Measurements from ENCODE around the gene CASQ2. TPM values are rescaled to one million over a fixed set of nuclear protein-coding genes. Genes with fewer than 3 reads are reported as not detected.

CASQ2 gene
- total RNA-seq, 1 donor from 2014 or later: not detected

- H3K4me1 Mint-ChIP-seq (ENCODE audit: low read depth): peaks cover 47% of the 10 kb centered on the region
- H3K36me3 Mint-ChIP-seq (ENCODE audit: insufficient read depth): no peaks in the 10 kb centered on the region
- no peak for DNase-seq (ENCODE audit: low spot score, unreplicated experiment)
- H3K27me3 Mint-ChIP-seq: no peaks in the 10 kb centered on the region
- no peak overlapping the region for H3K27ac Mint-ChIP-seq
- H3K9me3 Mint-ChIP-seq (ENCODE audit: low read depth): no peaks in the 10 kb centered on the region
- H3K4me3 Mint-ChIP-seq (ENCODE audit: low read depth): no peak overlapping the region
- TF ChIP-seq CTCF (IDR thresholded peaks at IDR 0.05; ENCODE audit: unreplicated experiment): no peak
These were observed 57.5 kb downstream of the CASQ2 start for GRCh38 chr1:115710859-115711624.

GRCh38 chr1:115706587-115707425, 61.7 kb downstream of the CASQ2 start:
- peak; percentile 86 for TF ChIP-seq CTCF (IDR thresholded peaks at IDR 0.05; ENCODE audit: unreplicated experiment)
- H3K9me3 Mint-ChIP-seq (ENCODE audit: low read depth): no peaks in the 10 kb centered on the region

DNA sequence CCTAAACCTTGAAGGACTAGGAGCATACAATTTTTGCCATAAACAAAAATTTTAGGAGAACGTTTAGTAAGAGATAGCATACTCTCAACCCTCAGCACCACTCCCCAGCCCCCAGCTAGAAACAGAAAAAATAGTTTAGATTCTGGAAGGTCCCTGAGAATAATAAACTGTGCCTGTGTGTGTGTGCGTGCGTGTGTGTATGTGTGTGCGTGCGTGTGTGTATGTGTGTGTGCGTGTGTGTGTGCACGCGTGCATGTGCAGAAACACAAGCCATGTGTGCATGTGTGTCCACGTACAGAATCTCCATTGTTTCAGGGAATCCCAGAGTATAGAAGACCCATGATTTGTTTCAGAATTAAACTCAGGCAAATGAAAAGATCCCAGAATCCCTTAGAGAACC, 62.6 kb downstream of the CASQ2 start:
- no peak for TF ChIP-seq CTCF (IDR thresholded peaks at IDR 0.05; ENCODE audit: unreplicated experiment)
- Mint-ChIP-seq H3K4me1 (ENCODE audit: low read depth) (peaks cover 13% of the 10 kb centered on the region), H3K27me3 (no peaks in the 10 kb centered on the region), H3K4me3 (ENCODE audit: low read depth) (no peak overlapping the region), H3K9me3 (ENCODE audit: low read depth) (no peaks in the 10 kb centered on the region), H3K27ac (peak overlapping the region; percentile 76), H3K36me3 (ENCODE audit: insufficient read depth) (no peaks in the 10 kb centered on the region)
- DNase-seq (ENCODE audit: low spot score, unreplicated experiment): no peak

More at GRCh38 chr1:115706587-115707425, 61.7 kb downstream of the CASQ2 start:
- Mint-ChIP-seq H3K27me3 (no peaks in the 10 kb centered on the region), H3K4me1 (ENCODE audit: low read depth) (peaks cover 16% of the 10 kb centered on the region), H3K4me3 (ENCODE audit: low read depth) (no peak overlapping the region), H3K36me3 (ENCODE audit: insufficient read depth) (no peaks in the 10 kb centered on the region), H3K27ac (peak overlapping the region; percentile 45)
- no peak for DNase-seq (ENCODE audit: low spot score, unreplicated experiment)

GRCh38 chr1:115705085-115705951, 63.2 kb downstream of the CASQ2 start:
- no peak overlapping the region for H3K27ac Mint-ChIP-seq
- H3K4me1 Mint-ChIP-seq (ENCODE audit: low read depth): peaks cover 13% of the 10 kb centered on the region
- no peak for DNase-seq (ENCODE audit: low spot score, unreplicated experiment)
- H3K9me3 Mint-ChIP-seq (ENCODE audit: low read depth): no peaks in the 10 kb centered on the region
- no peak overlapping the region for H3K4me3 Mint-ChIP-seq (ENCODE audit: low read depth)
- TF ChIP-seq CTCF (IDR thresholded peaks at IDR 0.05; ENCODE audit: unreplicated experiment): no peak
- H3K36me3 Mint-ChIP-seq (ENCODE audit: insufficient read depth): no peaks in the 10 kb centered on the region
- no peaks in the 10 kb centered on the region for H3K27me3 Mint-ChIP-seq

DNA sequence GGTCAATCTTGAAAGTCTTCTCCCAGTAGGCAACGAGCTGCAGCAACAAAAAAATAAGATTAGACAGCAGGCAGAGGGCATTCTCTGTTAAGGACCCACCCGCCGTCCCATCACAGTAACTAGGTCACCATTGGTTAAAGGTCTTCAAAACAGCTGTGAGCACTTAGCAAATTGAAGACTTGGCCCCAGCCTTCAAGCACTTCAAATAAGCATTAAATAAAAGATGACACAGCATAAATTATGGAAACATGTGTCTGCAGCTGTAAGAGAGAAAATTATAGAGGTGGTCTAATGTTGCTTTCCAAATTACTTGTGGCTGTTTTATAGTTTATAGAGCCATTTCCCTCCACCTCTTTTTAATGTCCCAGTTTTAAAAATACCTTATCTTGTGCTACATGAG, 65.6 kb downstream of the CASQ2 start:
- no peaks in the 10 kb centered on the region for H3K36me3 Mint-ChIP-seq (ENCODE audit: insufficient read depth)

More for the DNA sequence above, 65.6 kb downstream of the CASQ2 start:
- H3K27ac Mint-ChIP-seq: no peak overlapping the region
- DNase-seq (ENCODE audit: low spot score, unreplicated experiment): no peak
- H3K9me3 Mint-ChIP-seq (ENCODE audit: low read depth): no peaks in the 10 kb centered on the region
- peaks cover 13% of the 10 kb centered on the region for H3K4me1 Mint-ChIP-seq (ENCODE audit: low read depth)
- no peak overlapping the region for H3K4me3 Mint-ChIP-seq (ENCODE audit: low read depth)
- H3K27me3 Mint-ChIP-seq: no peaks in the 10 kb centered on the region
- TF ChIP-seq CTCF (IDR thresholded peaks at IDR 0.05; ENCODE audit: unreplicated experiment): no peak
